Fibroblast of lung (primary cell): ENCODE data around the gene GLIPR1L2.

Source experiments
- EZH2 ChIP-seq: IDR thresholded peaks from 2 replicates; pipeline ENCODE4 v1.5.1; 2012; ENCODE audit warnings: low read length, control low read depth, mild to moderate bottlenecking; ENCODE audit errors: missing control alignments
- TF ChIP-seq, protein P1 (sequence below), 2 donors: IDR thresholded peaks in 1 of 2; conservative IDR thresholded peaks in 1 of 2; 1 replicate in 1 of 2; 2 replicates in 1 of 2; pipeline ENCODE4 v1.5.1; 2011 to 2012; ENCODE audit warnings: low read length in 2 of 2, control low read depth in 1 of 2, inconsistent platforms in 1 of 2, low read depth in 1 of 2, mild to moderate bottlenecking in 1 of 2

DNA sequence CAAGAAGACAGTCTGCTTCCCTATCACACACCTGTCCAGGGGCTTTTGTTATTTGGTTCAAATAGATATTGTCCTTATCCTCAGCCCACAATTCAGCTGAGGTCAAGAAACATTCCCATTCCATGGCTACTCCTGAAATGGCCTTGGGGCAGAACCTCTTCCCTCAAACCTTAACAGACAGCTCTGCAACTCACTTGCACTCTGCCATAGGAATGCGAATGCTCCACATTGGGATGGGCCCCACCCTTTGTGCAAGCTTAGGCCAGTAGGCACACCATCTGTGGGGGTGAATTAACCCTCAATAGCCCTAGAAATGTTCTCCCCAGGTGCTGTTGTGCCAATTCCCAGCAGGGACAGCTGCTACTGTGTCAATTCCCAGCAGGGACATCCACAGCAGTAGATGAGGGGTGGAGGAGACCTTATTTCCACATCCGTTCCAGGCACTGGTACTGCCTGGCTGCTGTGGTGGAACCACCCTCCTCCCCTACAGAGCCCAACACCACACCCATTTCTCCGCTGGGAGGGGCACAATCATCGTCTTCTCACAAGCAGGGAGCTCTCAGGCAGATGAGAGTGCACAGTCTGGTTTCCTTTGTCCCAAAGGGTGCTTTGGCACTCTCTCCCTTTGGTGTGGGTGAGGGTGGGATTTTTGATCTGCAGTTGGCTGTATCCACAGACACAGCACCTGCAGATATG, 47.3 kb downstream of the GLIPR1L2 start:
- TF ChIP-seq, protein P1, sequence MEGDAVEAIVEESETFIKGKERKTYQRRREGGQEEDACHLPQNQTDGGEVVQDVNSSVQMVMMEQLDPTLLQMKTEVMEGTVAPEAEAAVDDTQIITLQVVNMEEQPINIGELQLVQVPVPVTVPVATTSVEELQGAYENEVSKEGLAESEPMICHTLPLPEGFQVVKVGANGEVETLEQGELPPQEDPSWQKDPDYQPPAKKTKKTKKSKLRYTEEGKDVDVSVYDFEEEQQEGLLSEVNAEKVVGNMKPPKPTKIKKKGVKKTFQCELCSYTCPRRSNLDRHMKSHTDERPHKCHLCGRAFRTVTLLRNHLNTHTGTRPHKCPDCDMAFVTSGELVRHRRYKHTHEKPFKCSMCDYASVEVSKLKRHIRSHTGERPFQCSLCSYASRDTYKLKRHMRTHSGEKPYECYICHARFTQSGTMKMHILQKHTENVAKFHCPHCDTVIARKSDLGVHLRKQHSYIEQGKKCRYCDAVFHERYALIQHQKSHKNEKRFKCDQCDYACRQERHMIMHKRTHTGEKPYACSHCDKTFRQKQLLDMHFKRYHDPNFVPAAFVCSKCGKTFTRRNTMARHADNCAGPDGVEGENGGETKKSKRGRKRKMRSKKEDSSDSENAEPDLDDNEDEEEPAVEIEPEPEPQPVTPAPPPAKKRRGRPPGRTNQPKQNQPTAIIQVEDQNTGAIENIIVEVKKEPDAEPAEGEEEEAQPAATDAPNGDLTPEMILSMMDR (conservative IDR thresholded peaks at IDR 0.05 in 1 of 2, IDR thresholded peaks at IDR 0.05 in 1 of 2; ENCODE audit: low read depth in 1 of 2, low read length in 2 of 2): no peak
- TF ChIP-seq EZH2: no peak
